Sigmoid colon (tissue), 4 donors: ENCODE data around the gene NID1.

Source experiments
- EP300 ChIP-seq, 4 donors: sonication (generic); formaldehyde crosslinking; IDR thresholded peaks; one replicate each; pipeline ENCODE4 v1.6.1; 2017; ENCODE audit warnings: antibody characterized with exemption in 4 of 4
- POLR2A ChIP-seq, 2 donors: fragments of 450-650 bp; IDR thresholded peaks; one replicate each; pipeline ENCODE4 v1.6.1; 2016; ENCODE audit warnings: antibody characterized with exemption in 2 of 2, mild to moderate bottlenecking in 2 of 2, moderate library complexity in 2 of 2
- TF ChIP-seq, protein P1 (sequence below), 4 experiments: fragments of 450-650 bp in 3 of 4; fragments of 200-600 bp in 1 of 4; IDR thresholded peaks; one replicate each; pipeline ENCODE4 v1.5.1; 2016 to 2019; ENCODE audit warnings: antibody characterized with exemption in 4 of 4, mild to moderate bottlenecking in 3 of 4, moderate library complexity in 2 of 4

DNA sequence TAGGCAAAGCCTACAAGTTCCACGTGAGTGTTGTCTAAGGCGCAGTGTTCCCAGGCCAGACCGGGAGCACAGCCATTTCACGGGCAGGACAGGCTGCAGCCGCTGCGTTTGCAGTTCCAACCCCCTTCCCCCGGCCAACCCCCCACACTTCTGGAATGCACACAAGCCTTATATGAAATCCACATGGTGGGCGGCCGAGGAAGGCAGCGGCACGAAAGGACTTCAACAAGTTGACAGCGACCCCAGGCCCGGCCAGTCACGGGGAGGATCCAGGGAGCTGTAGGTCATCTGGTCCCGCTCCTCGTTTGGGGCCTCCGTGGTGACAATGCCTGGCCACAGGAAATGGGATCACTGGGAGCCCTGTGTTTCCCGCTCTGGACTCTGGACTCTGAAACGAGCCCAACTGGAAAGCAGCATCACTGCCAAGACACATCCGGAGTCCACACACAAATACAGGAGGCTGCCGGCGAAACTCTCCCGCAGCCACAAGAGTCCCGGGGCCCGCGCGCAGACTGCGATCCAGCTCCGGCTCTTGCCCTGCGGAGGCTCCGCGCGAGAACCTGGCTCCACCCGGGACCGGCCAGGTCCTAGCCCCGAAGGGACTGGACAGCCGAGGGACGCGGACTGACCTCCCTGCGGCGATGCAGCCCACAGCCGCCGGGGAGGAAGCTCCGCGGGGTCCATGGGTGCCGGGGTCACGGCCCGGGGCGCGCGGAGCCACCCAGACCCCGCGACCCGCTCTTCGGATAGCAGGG lies 794 bp downstream of the NID1 start:
- TF ChIP-seq POLR2A (IDR thresholded peaks at IDR 0.05) (peak; percentile 62 to 84), EP300 (IDR thresholded peaks at IDR 0.05) (peak in 2 of 4 donors; percentile 4 to 80)
- TF ChIP-seq, protein P1, sequence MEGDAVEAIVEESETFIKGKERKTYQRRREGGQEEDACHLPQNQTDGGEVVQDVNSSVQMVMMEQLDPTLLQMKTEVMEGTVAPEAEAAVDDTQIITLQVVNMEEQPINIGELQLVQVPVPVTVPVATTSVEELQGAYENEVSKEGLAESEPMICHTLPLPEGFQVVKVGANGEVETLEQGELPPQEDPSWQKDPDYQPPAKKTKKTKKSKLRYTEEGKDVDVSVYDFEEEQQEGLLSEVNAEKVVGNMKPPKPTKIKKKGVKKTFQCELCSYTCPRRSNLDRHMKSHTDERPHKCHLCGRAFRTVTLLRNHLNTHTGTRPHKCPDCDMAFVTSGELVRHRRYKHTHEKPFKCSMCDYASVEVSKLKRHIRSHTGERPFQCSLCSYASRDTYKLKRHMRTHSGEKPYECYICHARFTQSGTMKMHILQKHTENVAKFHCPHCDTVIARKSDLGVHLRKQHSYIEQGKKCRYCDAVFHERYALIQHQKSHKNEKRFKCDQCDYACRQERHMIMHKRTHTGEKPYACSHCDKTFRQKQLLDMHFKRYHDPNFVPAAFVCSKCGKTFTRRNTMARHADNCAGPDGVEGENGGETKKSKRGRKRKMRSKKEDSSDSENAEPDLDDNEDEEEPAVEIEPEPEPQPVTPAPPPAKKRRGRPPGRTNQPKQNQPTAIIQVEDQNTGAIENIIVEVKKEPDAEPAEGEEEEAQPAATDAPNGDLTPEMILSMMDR (IDR thresholded peaks at IDR 0.05) = no peak
